GM21723 (cell line): ENCODE data around the gene KANK4.

Experiments
- ATAC-seq: cut with Tn5 transposase; IDR thresholded peaks from one replicate; pipeline ENCODE4 v1.9.1; 2021; ENCODE audit warnings: mild to moderate bottlenecking, moderate library complexity; ENCODE audit not compliant: unreplicated experiment

KANK4 gene

DNA sequence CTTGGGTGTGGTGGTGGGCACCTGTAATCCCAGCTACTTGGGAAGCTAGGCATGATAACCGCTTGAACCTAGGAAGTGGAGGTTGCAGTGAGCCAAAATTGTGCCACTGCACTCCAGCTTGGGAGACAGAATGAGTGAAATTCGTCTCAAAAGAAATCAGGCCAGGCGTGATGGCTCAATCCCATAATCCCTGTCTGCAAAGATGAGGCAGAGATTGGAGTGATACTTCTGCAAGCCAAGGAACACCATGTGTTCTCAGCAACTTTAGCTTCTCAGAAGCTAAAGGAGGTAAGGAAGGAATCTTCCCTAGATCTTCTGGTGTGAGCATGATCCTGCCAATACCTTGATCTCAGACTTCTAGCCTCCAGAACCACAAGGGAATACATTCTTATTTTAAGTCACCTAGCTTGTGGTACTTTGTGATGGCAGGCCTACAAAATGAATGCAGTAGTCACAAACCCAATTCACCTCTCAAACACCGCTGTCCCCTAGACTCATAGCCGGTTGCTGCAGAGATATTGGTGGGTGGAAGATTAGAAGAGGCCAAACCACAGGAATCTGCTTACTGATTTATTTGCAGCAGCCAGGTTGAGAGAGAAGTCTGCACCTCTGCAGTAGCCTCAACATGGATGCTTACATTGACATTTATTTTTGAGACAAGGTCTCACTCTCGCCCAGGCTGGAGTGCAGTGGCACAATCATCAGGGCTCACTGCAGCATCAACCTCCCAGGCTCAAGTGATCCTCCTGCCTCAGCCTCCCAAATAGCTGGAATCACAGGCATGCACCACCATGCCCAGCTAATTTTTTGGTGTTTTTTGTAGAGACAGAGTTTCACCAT, 105.9 kb downstream of the KANK4 start:
- no peak for ATAC-seq

DNA sequence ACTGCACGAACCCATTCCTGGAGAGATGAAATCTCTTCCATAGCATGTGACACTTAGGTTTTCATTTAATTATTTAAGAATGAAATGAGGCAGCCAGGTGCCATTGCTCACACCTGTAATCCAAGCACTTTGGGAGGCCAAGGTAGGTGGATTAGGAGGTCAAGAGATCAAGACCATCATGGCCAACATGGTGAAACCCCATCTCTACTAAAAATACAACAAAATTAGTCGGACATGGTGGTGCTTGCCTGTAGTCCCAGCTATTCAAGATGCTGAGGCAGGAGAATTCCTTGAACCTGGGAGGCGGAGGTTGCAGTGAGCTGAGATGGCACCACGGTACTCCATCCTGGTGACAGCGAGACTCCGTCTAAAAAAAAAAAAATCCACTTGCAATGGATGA, 106.8 kb downstream of the KANK4 start:
- ATAC-seq, result no peak

DNA sequence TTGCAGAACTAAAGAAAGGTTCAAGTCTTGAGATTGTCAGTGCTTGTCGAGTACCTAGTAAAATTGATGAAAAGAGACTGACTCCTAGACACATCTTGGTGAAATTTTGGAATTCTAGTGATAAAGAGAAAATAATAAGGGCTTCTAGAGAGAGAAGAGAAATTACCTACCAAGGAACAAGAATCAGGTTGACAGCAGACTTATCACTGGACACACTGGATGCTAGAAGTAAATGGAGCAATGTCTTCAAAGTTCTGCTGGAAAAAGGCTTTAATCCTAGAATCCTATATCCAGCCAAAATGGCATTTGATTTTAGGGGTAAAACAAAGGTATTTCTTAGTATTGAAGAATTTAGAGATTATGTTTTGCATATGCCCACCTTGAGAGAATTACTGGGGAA, 108.3 kb downstream of the KANK4 start:
- no peak for ATAC-seq

DNA sequence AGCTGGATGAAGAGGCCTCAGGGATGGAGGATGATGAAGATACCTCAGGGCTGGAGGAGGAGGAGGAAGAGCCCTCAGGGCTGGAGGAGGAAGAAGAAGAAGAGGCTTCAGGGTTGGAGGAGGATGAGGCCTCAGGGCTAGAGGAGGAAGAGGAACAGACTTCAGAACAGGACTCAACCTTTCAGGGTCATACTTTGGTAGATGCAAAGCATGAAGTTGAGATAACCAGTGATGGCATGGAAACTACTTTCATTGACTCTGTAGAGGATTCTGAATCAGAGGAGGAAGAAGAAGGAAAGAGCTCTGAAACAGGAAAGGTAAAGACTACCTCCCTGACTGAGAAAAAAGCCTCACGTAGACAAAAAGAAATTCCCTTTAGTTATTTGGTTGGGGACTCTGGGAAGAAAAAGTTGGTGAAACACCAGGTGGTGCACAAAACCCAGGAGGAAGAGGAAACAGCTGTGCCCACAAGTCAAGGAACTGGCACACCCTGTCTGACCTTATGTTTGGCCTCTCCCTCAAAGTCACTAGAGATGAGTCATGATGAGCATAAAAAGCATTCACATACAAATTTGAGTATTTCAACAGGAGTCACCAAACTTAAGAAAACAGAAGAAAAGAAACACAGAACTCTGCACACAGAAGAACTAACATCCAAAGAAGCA, 109.2 kb downstream of the KANK4 start:
- ATAC-seq, result no peak

DNA sequence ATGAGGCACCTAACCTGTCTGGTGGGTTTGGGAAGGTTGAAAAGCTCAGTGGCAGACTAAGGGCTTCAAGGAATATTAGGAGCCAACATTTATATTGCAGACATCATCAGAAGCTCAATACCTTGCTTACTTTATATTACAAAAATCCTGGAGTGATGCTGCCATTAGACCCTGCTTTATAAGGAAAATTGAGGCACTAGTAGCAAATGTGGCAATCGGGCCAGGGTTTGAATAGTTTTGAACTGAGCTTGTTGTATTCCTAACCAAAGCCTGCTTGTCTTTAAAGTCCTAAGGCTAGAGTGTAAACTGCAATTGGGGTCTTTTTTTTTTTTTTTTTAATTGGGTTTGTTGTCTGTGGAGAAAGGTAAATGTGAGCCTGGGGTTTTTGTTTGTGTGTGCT, 110.3 kb downstream of the KANK4 start:
- ATAC-seq, result no peak

DNA sequence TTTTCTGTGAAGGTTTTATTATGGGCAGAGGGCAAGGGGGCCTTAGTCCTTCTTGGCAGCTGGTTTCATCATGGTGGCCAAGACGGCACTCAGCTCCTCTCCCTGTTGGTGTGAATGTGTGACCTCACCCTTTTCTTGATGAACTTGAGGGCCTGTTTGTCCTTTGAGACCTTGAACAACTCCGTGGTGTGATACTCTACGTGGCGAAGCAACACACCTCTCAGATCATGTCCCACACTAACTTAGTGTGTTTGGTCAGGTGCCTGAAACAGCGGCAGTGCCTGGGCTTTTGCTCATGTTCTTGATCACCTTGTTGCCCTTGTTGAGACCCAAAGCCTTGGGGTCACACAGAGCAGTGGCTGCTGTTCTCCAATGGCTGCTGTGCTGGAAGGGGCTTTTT, 111.1 kb downstream of the KANK4 start:
- no peak for ATAC-seq

DNA sequence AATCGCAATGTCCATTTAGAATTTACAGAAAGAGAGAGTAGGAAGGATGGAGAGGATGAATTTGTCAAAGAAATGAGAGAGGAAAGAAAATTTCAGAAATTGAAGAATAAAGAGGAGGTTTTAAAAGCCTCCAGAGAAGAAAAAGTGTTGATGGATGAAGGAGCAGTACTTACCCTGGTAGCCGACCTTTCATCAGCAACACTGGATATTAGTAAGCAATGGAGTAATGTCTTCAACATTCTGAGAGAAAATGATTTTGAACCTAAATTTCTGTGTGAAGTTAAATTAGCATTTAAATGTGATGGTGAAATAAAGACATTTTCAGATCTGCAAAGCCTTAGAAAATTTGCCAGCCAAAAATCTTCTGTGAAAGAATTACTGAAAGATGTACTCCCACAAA, 112.0 kb downstream of the KANK4 start:
- no peak for ATAC-seq

DNA sequence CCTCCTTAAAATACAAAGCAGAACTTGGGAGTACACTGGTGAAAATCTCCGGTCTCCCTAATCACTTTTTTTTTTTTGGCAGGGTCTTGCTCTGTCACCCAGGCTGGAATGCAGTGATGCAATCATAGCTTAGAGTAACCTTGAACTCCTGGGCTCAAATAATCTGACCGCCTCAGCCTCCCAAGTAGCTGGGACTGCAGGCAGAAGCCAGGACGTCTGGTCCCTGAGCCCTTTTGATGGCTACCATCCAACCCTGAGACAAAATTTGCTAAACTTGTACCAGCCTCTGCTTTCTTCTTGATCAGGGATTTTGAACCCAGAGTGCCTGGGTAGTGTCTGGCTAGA, 120.5 kb downstream of the KANK4 start:
- no peak for ATAC-seq

DNA sequence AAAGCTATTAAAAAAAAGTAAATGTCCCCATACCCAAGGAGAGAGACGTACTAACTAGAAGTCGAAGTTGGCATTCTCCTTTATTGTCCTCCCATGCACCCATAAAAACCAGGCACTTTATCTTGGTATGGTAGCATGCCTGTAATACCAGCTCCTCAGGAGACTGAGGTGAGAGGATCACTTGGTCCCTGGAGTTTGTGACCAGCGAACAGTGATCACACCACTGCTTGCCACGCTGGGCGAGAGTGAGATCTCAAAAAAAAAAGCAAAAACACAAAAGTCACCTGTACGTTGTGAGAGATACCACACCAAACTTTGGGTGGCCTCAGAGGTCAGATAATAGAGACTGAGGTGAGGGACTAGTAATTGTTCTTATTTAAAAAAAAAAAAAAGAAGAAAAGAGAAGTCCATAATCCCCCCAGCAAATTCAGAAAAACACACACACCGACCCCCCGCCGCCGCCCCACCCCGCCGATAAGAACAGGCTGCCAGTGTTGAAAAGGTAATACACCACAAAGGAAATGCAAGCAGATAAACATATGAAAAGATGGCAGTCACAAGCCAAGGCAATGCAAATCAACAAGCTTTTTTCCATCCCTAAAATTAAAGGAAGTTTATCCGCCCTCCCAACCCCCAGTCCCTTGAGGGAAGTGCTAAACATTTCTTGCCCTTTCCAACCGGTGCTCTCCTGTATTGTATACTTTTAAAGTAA, 121.0 kb downstream of the KANK4 start:
- no peak for ATAC-seq

DNA sequence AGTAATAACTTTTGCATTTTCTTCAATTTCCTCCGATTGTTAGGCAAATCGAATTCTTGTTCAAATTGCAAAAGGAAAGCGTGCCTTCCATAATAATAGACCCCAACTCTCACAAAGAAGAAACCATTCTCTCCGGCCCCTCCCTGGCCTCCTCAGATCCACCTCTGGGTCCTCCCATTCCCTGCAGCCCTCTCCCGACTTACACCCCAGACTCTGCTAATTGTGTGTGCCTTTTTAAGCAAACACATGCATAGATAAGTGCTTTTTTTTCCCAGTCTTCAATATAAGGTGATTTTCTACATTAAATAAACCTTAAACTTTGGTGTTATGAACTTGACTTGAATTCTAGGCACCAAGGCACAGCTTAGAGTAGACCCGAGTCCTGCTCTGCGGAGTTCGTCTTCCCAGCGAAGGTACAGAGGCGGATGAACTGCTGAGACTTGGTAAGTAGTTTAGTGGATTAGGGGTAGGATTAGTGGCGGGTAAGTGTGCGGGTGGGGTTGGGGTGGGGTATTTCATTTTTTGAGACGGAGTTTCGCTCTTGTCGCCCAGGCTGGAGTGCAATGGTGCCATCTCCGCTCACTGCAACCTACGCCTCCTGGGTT, 123.0 kb downstream of the KANK4 start:
- no peak for ATAC-seq

DNA sequence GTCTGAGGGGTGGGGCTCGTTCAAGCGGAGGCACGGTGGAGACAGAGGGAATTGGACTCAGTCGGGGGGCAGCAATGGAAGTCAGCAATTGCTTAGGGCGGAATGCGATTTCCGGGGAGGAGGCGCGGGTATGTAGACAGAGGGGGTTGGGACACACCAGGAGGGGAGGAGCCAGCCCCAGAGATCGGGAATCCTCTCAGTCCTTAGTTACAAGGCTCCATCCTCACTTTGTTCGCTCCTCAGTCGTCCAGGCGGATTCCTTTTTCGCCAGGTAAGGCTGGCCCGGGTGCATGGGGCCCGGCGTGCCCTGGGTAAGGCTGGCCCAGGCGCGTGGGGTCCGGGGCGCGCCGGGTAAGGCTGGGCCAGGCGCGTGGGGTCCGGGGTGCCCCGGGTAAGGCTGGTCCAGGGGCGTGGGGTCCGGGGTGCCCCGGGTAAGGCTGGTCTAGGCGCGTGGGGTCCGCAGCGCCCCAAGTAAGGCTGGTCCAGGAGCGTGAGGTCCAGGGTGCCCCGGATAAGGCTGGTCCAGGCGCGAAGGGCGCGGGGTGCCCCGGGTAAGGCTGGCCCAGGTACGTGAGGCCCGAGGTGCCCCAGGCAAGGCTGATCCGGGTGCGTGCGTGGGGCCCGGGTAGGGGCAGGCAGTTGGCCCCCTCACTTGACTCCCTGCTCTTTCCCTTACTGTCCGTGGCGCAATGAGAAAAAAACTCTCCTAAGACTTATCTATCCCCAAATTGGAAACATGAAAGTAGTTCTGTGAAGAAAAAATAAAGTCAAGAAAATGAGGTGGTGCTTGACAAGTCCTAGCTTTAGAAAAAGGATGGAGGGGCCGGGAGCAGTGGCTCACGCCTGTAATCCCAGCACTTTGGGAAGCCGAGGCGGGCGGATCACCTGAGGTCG, 124.3 kb downstream of the KANK4 start, which contains the start of gene L1TD1:
L1TD1 (plus strand) TSS at position 199 of the 894 bp plus-strand sequence. CDS start 11,780 bp downstream, outside the sequence.
- no peak for ATAC-seq

DNA sequence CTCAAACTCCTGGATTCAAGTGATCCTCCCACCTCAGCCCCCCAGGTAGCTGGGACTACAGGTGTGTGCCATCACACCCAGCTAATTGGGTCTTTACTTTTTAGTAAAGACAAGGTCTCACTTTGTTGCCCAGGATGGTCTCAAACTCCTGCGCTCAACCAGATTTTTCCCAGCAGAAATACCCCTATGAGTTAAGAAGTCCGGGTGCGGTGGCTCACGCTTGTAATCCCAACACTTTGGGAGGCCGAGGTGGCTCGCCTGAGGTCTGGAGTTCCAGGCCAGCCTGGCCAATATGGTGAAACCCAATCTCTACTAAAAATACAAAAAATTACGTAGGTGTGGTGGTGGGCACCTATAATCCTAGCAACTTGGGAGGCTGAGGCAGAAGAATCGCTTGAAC, 131.1 kb downstream of the KANK4 start:
- no peak for ATAC-seq

DNA sequence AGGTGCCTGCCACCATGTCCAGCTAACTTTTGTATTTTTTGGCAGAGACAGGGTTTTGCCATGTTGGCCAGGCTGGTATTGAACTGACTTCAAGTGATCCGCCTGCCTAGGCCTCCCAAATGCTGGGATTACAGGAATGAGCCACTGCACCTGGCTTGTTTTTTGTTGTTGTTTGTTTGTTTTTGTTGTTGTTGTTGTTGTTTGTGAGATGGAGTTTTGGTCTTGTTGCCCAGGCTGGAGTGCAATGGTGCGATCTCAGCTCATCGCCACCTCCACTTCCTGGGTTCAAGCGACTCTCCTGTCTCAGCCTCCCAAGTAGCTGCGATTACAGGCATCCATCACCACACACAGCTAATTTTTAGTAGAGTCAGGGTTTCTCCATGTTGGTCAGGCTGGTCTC, 131.7 kb downstream of the KANK4 start:
- no peak for ATAC-seq
